Glomerular visceral epithelial cell (primary cell): ENCODE data around the gene H1-8.
"Not testable (repeated sequence)": the region's sequence is repeated elsewhere in the genome, so short reads cannot be mapped to it uniquely, and the experiment has no call there.

Experiments
- DNase-seq: peaks from one replicate; pipeline ENCODE4 v3.0.0-alpha.2; 2016; ENCODE audit errors: extremely low spot score

Gene H1-8

DNA sequence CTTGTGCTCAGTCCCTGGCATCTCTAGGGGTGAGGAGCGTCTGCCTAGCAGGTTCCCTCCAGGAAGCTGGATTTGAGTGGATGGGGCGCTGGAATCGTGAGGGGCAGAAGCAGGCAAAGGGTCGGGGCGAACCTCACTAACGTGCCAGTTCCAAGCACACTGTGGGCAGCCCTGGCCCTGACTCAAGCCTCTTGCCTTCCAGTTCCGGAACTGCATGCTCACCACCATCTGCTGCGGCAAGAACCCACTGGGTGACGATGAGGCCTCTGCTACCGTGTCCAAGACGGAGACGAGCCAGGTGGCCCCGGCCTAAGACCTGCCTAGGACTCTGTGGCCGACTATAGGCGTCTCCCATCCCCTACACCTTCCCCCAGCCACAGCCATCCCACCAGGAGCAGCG lies 9.6 kb upstream of the H1-8 start:
- DNase-seq, result no peak

DNA sequence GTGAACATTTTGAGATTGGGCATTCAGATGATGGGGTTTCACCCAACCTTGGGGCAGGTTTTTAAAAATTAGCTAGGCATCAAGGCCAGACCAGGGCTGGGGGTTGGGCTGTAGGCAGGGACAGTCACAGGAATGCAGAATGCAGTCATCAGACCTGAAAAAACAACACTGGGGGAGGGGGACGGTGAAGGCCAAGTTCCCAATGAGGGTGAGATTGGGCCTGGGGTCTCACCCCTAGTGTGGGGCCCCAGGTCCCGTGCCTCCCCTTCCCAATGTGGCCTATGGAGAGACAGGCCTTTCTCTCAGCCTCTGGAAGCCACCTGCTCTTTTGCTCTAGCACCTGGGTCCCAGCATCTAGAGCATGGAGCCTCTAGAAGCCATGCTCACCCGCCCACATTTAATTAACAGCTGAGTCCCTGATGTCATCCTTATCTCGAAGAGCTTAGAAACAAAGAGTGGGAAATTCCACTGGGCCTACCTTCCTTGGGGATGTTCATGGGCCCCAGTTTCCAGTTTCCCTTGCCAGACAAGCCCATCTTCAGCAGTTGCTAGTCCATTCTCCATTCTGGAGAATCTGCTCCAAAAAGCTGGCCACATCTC lies 8.4 kb upstream of the H1-8 start:
- peak; percentile 17 for DNase-seq

GRCh38 chr3:129535075-129535474 lies 7.9 kb upstream of the H1-8 start:
- no peak for DNase-seq

- DNase-seq, result no peak
Observed at GRCh38 chr3:129536374-129536667, 6.7 kb upstream of the H1-8 start.

DNA sequence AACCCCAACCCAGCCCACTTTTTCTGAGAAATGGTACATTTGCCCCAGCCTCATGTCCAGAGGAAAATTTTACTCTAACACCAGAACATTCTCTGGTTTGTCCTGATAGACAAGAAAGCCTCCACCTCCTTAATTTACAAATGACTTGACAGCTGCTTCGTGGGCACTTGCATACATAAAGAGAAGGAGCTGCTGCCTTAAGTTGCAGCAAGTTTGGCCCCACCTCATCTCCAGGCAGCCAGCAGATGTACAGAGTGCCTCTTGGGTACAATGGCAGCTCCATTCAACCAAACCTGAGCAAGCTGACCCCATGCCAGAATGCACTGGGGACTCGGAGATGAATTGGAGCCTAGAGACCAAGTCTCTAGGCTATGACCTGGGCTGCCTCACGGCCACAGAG lies 6.2 kb upstream of the H1-8 start:
- no peak for DNase-seq

GRCh38 chr3:129539206-129539605 lies 3.8 kb upstream of the H1-8 start:
- DNase-seq, result no peak

DNA sequence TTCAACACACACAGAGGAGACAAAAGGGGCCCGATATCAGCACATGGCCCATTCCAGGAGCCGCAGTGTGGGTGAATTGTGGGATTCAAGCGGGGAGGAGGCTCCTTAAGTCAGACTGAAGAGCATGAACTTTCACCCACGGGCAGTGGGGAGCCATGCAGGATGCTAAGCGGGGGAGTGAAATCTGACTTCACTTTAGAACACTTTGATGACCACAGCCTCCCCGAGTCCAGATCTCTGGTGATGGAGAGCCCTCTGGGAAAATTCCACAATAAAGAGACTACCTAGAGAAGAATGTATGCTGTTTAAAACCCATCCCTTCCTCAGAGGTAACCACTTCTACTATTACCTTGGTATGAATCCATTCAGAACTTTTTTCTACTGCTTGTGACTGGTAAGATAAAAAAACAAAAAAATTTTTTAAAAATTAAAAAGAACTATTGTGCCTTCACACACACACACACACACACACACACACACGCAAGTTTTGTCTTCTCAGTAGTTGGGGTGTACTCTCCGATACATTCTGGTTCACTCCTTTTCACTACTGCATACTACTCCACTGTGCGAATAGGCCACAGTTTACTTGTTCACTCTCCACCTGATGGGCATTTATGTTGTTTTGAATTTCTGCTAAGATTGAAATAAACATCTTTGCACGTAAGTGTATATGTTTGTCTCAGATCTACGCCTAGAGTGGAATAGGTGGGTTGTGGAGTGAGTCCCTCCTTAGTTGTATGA lies 2.0 kb upstream of the H1-8 start:
- no peak for DNase-seq

GRCh38 chr3:129542747-129543146 lies 228 bp upstream of the H1-8 start:
- DNase-seq, result no peak

DNA sequence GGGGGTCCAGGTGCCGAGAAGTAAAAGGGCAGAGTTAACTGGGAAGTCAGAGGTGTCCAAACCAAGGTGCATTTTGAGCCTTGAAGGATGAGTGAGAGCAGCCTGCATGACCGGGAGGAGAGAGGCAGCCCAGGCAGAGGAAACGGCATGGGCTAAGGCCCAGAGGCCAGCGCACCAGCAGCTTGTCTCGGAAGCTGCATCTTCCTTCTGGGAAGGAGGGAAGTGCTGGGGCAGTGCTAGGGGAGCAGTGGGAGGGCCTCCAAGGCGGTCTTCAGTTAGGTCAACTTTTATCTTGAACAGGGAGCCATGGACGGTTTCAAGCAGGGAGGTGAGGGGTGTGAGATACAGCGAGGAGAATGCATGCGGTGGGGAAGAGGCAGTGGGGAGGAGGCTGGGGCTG lies 1.0 kb downstream of the H1-8 start:
- no peak for DNase-seq

- not testable (repeated sequence) for DNase-seq
Observed at GRCh38 chr3:129545951-129546350, 3.0 kb downstream of the H1-8 start.

- DNase-seq, result no peak
Observed at GRCh38 chr3:129547241-129547640, 4.3 kb downstream of the H1-8 start.

DNA sequence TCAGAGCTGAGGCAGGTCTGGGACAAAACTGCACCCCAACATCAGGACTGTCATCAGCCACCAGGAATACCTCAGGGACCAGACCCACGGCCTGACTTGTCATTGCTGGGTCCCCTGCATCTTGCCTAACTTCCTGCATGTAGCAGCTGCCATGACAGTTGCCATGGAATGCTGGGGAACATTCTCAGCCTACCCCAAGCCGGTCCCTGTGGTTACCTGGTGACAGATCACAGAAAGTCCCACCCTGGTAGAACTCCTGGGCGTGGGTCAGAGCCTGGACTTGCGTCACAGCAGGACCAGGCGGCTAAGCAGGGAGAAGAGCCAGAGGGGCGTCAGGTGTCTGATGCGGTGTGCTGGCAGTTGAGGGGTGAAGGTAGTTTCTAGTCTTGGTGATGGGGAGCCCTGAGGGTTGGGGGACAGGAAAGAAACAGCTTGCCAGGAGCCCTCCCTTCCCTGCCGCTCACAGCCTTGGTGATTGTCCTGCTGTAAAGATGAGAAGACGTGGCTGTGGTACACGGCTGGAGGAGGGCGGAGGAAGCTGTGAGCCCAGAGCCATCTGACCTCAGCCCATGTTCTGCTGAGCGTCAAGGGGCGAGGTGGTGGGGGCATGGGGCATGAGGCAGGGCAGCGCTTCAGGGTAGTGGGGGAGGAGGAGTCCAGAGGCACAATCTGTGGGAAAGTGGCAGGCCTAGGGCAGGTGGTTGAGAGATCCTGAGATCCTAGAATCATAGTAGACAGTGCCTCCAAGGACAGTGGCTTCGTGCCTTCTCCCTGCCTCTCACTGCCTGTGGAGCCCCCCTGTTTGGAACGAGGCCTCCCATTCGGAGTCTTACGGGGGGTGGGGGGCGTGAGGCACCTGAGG lies 5.4 kb downstream of the H1-8 start:
- DNase-seq, result no peak

DNA sequence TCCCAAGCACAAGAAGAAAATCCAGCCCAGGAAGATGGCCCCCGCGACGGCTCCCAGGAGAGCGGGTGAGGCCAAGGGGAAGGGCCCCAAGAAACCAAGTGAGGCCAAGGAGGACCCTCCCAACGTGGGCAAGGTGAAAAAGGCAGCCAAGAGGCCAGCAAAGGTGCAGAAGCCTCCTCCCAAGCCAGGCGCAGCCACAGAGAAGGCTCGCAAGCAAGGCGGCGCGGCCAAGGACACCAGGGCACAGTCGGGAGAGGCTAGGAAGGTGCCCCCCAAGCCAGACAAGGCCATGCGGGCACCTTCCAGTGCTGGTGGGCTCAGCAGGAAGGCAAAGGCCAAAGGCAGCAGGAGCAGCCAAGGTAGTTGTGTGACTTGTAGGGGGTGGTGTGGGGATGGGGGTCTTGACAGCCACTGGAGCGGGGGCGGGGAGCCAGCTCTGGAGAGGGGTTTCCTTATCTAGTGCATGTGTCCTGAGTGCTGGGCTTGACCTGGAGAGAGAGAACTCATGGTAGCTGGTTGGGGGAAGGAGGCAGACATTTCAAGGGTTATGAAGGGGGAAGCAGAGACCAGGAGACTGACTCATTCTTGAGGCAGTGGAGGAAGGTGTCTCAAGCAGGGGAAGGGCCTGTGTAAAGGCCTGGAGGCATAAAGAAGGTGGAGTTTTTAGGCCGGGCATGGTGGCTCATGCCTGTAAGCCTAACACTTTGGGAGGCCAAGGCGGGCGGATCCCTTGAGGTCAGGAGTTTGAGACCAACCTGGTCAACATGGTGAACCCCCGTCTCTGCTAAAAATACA lies 6.2 kb downstream of the H1-8 start:
- DNase-seq, result peak; percentile 41

- no peak for DNase-seq
Observed at GRCh38 chr3:129549805-129550204, 6.8 kb downstream of the H1-8 start.

DNA sequence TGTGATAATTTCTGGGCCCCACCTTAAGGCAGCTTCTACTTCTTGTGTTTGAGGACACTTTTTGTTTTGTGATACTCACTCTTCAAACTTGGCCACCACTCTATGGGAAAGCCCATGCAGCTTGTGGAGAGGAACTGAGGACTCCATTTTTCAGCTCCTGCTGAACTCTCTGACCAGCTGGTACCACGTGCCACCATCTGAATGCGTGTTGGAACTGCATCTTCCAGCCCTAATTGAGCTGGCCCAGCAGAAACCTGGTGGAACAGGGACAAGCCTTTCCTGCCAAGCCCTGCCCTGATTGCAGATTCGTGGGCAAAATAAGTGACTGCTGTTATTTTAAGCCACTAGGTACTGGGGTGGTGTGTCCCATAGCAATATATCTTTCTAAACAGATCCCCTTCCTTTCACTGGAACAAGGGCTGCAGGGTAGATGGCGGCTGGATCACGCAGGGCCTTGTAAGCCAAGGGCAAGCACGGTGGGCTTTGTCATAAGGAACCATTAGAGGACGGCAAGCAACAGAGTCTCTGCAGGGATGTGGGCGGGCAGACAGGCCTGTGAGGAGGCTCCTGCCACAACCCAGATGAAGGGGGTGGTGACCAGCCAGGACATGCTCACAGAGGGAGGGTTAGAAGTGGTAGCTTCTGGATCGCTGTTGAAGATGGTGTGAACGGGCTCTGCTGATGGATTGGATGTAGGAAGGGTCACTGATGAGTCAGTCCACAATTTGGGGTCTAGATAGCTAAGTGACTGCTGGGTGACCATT lies 9.5 kb downstream of the H1-8 start:
- DNase-seq, result no peak

GRCh38 chr3:129553171-129553570 lies 10.2 kb downstream of the H1-8 start:
- DNase-seq, result no peak

- no peak for DNase-seq
Observed at GRCh38 chr3:129553719-129554118, 10.7 kb downstream of the H1-8 start.

DNA sequence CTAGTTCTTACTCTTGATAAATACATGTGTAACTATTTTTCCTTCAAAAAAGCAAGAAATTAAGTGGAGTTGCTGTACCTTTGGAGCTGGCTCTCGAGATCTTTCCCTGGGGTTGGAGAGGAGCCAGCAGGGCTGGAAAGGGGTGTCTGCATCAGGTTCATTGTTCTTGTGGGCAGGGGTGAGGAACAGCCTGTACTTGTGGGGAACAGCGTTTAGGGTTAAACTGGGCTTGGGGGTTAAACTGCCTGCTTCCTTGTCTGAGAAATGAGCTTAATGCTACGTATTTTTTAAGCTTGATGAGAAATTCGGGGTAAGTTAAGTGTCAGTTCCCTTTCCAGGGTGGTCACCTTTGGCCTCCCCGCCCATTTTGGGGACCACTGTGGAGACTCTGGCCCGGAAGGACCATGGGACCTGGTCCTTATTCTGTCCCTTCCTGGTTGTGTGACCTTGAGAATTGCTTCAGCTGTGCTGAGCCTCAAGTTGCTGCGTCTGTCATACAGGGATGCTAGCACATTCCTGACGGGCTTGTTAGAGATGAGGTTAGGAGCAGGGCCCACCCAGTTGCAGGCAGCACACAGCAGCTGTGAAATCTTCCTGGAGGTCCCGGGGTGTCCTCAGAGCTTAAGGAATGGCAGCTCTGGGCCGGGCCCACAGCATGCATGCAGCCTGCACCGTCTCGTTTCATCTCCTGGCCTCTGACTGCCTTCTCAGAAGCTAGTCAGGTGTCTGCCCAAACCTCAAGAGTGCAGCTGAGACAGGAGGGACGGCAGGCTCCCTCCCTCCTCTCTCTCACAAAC lies 11.6 kb downstream of the H1-8 start:
- DNase-seq, result no peak

DNA sequence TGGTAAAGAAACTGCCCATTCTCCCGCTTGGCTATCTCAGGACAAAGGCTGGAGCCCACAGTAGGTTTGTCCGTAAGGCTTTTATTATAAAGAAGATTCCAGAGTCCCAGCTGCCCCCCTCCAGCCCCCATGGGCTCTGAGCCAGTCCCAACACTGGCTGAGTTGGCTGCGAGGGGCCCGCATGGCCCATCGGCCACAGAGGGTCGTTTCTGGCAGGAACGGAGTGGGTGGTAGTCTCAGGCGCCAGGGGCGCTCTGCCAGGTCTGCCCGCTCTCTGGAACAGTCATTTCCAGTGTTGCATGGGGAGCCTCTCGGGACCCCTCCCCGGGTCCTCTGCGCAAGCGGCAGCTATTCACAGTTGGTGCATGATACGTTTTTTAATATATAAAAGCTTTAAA lies 12.2 kb downstream of the H1-8 start:
- DNase-seq, result no peak

GRCh38 chr3:129555616-129556357 lies 12.8 kb downstream of the H1-8 start:
- DNase-seq, result no peak
